ENCODE results near the gene GPLD1.

GRCh38 chr6:24396824-24397223, 92.6 kb downstream of the GPLD1 start:
- TF ChIP-seq POLR2A (IDR thresholded peaks at IDR 0.05; ENCODE audit: low read length) = no peak
- TF ChIP-seq GATA1 (IDR thresholded peaks at IDR 0.05; ENCODE audit: low read depth, low read length) = no peak
